Esophagus squamous epithelium (tissue), 4 donors: ENCODE measurements around the gene EPB41L1.

ENCODE experiments used
- CTCF ChIP-seq, 6 experiments: fragments of 450-650 bp in 4 of 6; fragments of 200-600 bp in 2 of 6; sonication (generic) in 2 of 6; IDR thresholded peaks; one replicate each; pipeline ENCODE4 v1.5.1; 2016 to 2019; ENCODE audit warnings: antibody characterized with exemption in 6 of 6, mild to moderate bottlenecking in 4 of 6, moderate library complexity in 4 of 6
- POLR2A ChIP-seq, 4 donors: fragments of 450-650 bp; IDR thresholded peaks; one replicate each; pipeline ENCODE4 v1.6.1; 2017; ENCODE audit warnings: antibody characterized with exemption in 4 of 4, mild to moderate bottlenecking in 4 of 4, moderate library complexity in 3 of 4

DNA sequence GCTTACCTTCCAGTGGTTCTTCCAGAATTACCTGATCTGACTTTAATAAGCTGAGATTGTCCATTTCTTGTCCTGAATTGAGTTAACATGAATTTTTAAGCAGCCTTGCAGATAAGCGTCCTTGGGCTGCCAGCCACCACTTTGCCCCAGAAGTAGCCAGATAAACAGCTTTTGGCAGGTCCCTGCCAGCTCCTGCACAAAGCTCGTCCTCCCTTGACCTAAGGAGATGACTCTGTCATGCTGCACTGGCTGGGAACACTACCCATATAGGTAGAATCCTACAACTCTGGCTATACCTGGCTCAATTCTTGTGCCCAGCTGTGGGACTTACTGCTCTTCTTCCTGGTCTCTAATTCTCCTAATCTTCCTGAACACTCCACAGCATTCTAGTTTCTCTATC is 42.1 kb downstream of the EPB41L1 start:
- TF ChIP-seq CTCF (IDR thresholded peaks at IDR 0.05) (no peak), POLR2A (IDR thresholded peaks at IDR 0.05) (no peak)
